IPS-18a (cell line): ENCODE results near the gene CTAG1A.
"Not testable (repeated sequence)": the region's sequence is repeated elsewhere in the genome, so short reads cannot be mapped to it uniquely, and the experiment has no call there.

Experiments
- H3K27ac ChIP-seq: one replicate; pipeline ENCODE4 v1.5.1; 2013; ENCODE audit warnings: low read length
- H3K27me3 ChIP-seq: one replicate; pipeline ENCODE4 v1.6.1; 2013; ENCODE audit warnings: mild to moderate bottlenecking, low read length; ENCODE audit not compliant: control insufficient read depth, insufficient read depth
- H3K36me3 ChIP-seq: one replicate; pipeline ENCODE4 v1.6.1; 2013; ENCODE audit warnings: low read depth, low read length; ENCODE audit not compliant: control insufficient read depth
- H3K4me1 ChIP-seq: one replicate; pipeline ENCODE4 v1.6.1; 2013; ENCODE audit warnings: low read depth, low read length; ENCODE audit not compliant: control insufficient read depth
- H3K4me3 ChIP-seq: one replicate; pipeline ENCODE4 v1.5.1; 2013; ENCODE audit warnings: low read length
- H3K9ac ChIP-seq: one replicate; pipeline ENCODE4 v1.6.1; 2013; ENCODE audit warnings: mild to moderate bottlenecking, low read length, moderate library complexity
- H3K9me3 ChIP-seq: one replicate; pipeline ENCODE4 v1.6.1; 2013; ENCODE audit warnings: low read depth, low read length; ENCODE audit not compliant: control insufficient read depth

CTAG1A gene

GRCh38 chrX:154590415-154590814, 5.5 kb downstream of the CTAG1A start:
- H3K4me1 ChIP-seq, H3K9me3 ChIP-seq, H3K27me3 ChIP-seq, H3K27ac ChIP-seq, H3K4me3 ChIP-seq, H3K9ac ChIP-seq, H3K36me3 ChIP-seq: not testable (repeated sequence)

GRCh38 chrX:154592505-154592904, 7.6 kb downstream of the CTAG1A start:
- Histone ChIP-seq H3K9me3 (peaks cover 5% of the 10 kb centered on the region), H3K27me3 (no peaks in the 10 kb centered on the region), H3K36me3 (no peaks in the 10 kb centered on the region), H3K27ac (no peak overlapping the region), H3K4me3 (no peak overlapping the region), H3K4me1 (peaks cover 7% of the 10 kb centered on the region), H3K9ac (no peak overlapping the region)

- no peak overlapping the region for H3K4me3 ChIP-seq
- H3K4me1 ChIP-seq: peaks cover 7% of the 10 kb centered on the region
- H3K36me3 ChIP-seq: no peaks in the 10 kb centered on the region
- H3K9me3 ChIP-seq: peaks cover 12% of the 10 kb centered on the region
- H3K27me3 ChIP-seq: no peaks in the 10 kb centered on the region
- no peak overlapping the region for H3K27ac ChIP-seq
- no peak overlapping the region for H3K9ac ChIP-seq
Measured at GRCh38 chrX:154593201-154593600, 8.3 kb downstream of the CTAG1A start.

GRCh38 chrX:154594491-154594890, 9.6 kb downstream of the CTAG1A start:
- H3K4me1 ChIP-seq: peaks cover 7% of the 10 kb centered on the region
- H3K9me3 ChIP-seq: peaks cover 13% of the 10 kb centered on the region
- no peaks in the 10 kb centered on the region for H3K27me3 ChIP-seq

GRCh38 chrX:154595559-154596249, 10.8 kb downstream of the CTAG1A start:
- Histone ChIP-seq H3K4me1 (peaks cover 7% of the 10 kb centered on the region), H3K9me3 (peaks cover 13% of the 10 kb centered on the region), H3K9ac (no peak overlapping the region), H3K36me3 (no peaks in the 10 kb centered on the region), H3K27me3 (no peaks in the 10 kb centered on the region), H3K4me3 (no peak overlapping the region), H3K27ac (no peak overlapping the region)

More at GRCh38 chrX:154594491-154594890, 9.6 kb downstream of the CTAG1A start:
- Histone ChIP-seq H3K27ac (no peak overlapping the region), H3K36me3 (no peaks in the 10 kb centered on the region), H3K4me3 (no peak overlapping the region), H3K9ac (no peak overlapping the region)

- no peak overlapping the region for H3K27ac ChIP-seq
- H3K27me3 ChIP-seq: no peaks in the 10 kb centered on the region
- no peak overlapping the region for H3K4me3 ChIP-seq
- H3K9me3 ChIP-seq: peaks cover 13% of the 10 kb centered on the region
- H3K9ac ChIP-seq: no peak overlapping the region
- no peaks in the 10 kb centered on the region for H3K36me3 ChIP-seq
- peaks cover 7% of the 10 kb centered on the region for H3K4me1 ChIP-seq
Measured at GRCh38 chrX:154596290-154596929, 11.5 kb downstream of the CTAG1A start.

- peaks cover 13% of the 10 kb centered on the region for H3K9me3 ChIP-seq
- H3K27ac ChIP-seq: no peak overlapping the region
Measured at GRCh38 chrX:154597221-154597620, 12.3 kb downstream of the CTAG1A start.

GRCh38 chrX:154598656-154599055, 13.7 kb downstream of the CTAG1A start:
- H3K9ac ChIP-seq: no peak overlapping the region
- peaks cover 11% of the 10 kb centered on the region for H3K9me3 ChIP-seq
- H3K27ac ChIP-seq: no peak overlapping the region
- no peak overlapping the region for H3K4me3 ChIP-seq
- no peaks in the 10 kb centered on the region for H3K36me3 ChIP-seq
- no peaks in the 10 kb centered on the region for H3K27me3 ChIP-seq
- peaks cover 7% of the 10 kb centered on the region for H3K4me1 ChIP-seq

More at GRCh38 chrX:154597221-154597620, 12.3 kb downstream of the CTAG1A start:
- Histone ChIP-seq H3K27me3 (no peaks in the 10 kb centered on the region), H3K36me3 (no peaks in the 10 kb centered on the region), H3K9ac (no peak overlapping the region), H3K4me3 (no peak overlapping the region), H3K4me1 (peaks cover 7% of the 10 kb centered on the region)

- peaks cover 7% of the 10 kb centered on the region for H3K4me1 ChIP-seq
- no peaks in the 10 kb centered on the region for H3K36me3 ChIP-seq
- H3K9me3 ChIP-seq: peaks cover 10% of the 10 kb centered on the region
Measured at GRCh38 chrX:154599531-154599930, 14.6 kb downstream of the CTAG1A start.

GRCh38 chrX:154600759-154601374, 15.9 kb downstream of the CTAG1A start:
- Histone ChIP-seq H3K4me3 (no peak overlapping the region), H3K4me1 (peaks cover 5% of the 10 kb centered on the region), H3K27ac (no peak overlapping the region), H3K36me3 (no peaks in the 10 kb centered on the region), H3K9ac (no peak overlapping the region), H3K9me3 (peaks cover 10% of the 10 kb centered on the region), H3K27me3 (no peaks in the 10 kb centered on the region)

More at GRCh38 chrX:154599531-154599930, 14.6 kb downstream of the CTAG1A start:
- Histone ChIP-seq H3K4me3 (no peak overlapping the region), H3K9ac (no peak overlapping the region), H3K27ac (no peak overlapping the region), H3K27me3 (no peaks in the 10 kb centered on the region)

GRCh38 chrX:154602226-154602625, 17.3 kb downstream of the CTAG1A start:
- Histone ChIP-seq H3K27ac (no peak overlapping the region), H3K27me3 (no peaks in the 10 kb centered on the region), H3K36me3 (no peaks in the 10 kb centered on the region), H3K4me3 (no peak overlapping the region), H3K4me1 (no peaks in the 10 kb centered on the region), H3K9me3 (peaks cover 10% of the 10 kb centered on the region), H3K9ac (no peak overlapping the region)
